ENCODE data around the gene PPP2R5B.

PPP2R5B gene

DNA sequence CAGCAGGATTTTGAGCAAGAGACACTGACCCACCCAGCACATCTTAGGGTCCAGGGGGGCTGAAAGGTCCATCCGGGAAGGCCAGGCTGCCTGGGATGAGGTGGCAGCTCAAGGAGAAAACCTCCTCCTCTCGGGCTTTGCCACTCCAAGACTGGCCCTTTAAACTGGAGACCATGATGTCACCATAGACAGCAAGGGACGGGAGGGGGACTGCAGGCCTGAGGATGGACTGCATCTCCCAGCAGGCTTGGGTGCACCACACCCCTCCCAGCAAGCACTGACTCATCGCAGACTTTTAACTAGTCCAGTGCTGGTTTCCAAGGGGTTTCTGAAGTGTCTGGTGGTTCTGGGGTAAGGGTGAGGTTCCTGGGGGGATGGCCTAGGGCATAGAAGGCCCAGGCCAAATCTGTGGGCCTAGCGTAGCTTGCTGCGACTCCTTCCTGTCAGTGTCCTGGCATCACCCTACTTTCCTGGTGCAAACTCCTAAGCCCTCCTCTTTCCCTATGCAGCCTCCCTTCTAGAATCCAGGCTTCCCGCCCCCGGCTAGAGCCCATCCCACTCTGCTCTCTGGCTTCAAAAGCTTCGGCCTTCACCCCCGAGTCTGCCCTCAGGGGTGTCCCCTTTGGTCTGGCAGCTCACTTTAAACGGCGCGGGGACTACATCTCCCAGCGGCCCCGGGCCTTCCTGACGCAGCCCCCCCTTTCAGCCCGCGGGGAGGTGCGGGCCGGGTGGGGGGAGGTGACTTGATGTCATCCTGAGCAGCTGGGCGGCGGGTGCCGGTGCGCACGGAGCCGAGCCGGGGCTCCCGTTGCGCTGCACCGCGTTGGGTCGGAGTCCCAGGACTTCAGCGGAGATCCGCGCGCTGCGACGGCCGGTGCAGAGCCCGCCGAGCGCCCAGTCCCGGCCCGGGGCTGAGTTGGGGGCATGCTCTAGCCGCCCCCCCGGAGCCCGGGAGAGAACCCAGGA lies at the start of gene PPP2R5B:
PPP2R5B (plus strand) TSS at position 746 of the 966 bp plus-strand sequence. CDS start 1,046 bp downstream, outside the sequence.
- peak; percentile 93 for DNase-seq (ENCODE audit: low spot score)

DNA sequence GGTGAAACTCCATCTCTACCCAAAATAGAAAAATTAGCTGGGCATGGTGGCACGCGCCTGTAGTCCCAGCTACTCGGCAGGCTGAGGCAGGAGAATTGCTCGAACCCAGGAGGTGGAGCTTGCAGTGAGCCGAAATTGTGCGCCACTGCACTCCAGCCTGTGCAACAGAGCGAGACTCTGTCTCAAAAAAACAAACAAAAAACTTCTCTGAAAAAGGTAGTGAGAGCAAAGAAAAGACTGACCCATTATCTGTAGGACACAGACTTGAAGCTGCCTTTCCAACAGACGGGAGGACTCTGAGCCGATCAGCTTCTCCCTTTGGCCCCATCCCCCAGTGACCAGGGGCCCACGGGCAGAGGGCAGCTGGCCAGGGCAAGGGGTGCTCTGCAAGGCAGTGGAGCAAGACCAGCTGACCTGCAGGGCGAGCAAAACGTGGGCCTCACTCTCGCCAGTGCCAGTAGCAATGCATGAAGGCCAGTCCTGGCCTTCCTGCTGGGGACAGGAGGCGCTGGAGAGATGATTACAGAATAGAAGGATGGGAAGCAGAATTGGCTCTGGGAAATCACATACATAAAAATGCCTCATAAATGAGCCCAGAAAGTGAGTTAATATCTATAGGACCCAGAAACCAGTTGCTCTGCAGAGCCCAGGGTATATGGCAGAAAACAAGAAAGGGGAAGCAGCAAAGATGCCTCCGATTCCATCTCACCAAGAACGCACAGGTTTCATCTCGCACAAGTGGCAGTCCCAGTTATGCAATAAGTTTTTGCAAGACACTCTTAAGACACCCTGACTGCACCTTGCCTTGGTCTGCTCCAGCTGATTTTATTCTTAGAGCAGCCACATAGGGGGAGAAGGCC lies 48.9 kb upstream of the PPP2R5B start:
- DNase-seq (ENCODE audit: low spot score), result no peak

DNA sequence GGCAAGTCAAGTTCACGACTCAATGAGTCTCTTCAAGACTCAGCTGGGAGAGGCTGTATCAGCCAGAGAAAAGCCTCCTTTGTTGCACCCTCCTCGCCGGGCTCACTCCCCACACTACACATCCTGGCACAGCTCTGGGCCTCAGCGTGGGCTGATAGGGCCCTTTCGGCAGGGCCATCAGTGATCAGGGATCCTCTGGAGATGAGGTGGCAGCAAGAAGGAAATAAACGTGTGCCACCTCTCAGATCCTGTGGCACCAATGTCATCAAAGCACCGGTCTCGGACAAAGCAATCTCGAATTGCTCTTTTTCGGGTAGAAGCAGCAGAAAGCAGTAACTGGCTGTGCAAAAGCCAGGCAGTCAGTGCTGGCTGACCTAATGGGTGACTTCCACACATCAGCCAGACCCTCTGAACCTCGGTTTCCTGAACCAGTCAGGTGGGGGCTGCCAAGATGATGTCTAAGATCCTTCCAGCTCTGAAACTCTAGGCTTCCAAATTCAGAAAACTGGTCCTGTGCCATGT lies 48.2 kb upstream of the PPP2R5B start:
- DNase-seq (ENCODE audit: low spot score), result no peak

DNA sequence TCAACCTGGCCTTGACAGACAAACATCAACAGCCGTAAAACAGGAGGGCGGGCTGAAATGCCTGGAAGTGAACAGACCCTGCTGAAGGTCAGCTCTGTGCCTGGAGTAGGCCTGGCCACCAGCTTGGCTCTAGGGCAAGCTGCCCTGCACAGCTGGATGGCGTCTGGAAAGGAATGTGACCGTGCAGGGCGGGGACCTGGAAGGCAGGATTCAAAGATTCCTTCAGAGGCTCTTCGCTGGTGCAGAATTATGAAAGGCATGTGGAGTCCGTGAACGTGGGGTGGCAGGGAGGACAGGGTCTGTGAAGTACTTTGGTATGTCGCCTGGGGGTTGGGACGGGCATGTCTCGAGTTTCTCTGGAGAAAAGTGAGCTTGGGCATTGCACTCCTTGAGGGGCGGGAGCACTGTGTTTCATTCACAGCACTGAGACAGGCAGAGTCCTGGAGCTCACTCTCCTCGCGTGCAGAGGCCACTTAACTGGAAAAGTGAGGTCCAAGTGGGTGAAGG lies 47.6 kb upstream of the PPP2R5B start:
- no peak for DNase-seq (ENCODE audit: low spot score)

DNA sequence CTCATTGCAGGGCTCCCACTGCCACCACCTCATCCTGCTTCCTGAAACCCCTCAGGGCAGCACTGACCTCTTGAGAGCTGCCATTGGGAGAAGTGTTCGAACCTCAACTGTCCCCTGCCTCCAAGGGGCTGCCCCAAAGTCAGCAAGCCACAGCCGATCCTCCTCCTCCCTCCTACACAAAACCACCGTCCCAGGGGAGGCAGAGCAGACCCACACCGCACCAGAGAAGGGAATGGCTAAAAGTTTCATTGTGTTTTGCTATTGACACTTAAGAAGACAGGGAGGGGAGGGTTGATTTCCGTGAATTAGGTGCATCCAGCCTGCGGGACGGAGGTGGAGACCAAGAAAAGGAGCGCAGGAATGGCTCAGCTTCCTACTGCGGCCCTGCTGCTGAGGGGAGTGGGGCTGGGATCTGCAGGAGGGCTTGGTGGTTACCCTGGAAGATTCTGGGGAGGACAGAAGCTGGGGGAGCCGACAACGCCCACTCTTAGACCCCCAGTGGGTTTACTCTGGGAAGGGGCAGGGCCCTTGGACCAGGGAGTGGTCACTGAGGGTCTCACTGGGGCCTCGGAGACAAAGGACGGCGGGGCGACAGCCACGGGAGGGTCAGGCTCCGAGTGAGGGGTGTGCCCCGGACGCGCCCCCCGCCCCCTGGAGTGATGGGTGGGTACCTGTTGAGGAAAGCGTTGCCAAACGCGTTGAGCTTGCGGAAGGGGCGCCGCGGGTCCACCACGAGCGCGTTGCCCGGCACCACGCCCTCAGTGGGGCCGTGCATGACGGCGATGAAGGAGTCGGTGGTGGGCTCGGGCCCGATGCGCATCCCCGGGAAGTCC lies 46.9 kb upstream of the PPP2R5B start:
- no peak for DNase-seq (ENCODE audit: low spot score)

DNA sequence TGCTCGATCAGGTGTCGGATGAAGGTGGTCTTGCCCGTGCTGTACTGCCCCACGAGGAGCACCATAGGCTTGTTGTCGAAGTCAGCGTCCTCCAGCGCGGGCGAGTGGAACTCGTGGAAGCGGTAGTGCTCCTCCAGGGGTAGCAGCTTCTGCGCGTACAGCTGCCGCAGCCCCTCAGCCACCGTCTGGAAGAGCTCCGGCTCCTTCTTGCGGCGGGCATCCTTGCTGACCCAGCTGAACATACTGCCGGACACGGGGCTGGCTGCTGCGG lies 46.3 kb upstream of the PPP2R5B start:
- DNase-seq (ENCODE audit: low spot score), result peak; percentile 53

DNA sequence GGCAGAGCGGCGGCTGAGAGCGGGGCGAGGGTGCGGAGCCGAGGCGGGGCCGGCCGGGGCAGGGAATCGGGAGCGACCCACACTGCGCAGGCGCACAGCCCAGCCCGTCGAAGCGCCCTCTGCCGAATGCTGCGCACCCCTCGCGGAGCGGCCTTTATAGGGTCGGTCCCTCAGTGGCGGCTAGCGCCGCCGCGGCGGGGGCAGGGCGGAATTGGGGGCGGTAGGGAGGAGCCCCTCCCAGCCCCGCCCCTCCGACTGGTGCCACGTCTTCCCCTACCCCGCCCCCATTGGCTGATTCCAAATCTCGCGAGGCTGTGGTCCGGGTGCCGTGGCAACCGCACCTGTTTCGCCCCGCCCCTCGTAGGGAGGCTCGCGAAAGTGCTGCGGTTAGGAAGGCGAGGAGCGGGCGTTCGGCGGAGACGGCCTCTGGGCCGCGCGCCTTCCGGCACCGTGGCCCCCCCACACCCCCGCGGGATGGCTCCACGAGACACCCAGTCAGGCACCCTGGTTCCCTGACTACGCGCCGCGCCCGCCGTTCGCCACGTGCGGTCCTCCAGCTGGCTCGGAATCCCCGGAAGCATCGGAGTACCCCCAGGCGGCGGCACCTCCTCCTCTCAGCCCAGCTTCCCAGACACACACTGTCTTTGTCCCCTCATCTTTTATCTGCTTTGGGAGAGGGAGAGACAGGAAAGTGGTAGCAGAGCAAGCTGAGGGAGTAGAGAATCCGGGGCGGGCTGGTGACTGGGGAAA lies 45.8 kb upstream of the PPP2R5B start, which contains the start of gene EHD1:
EHD1 (minus strand) TSS at position 128 of the 750 bp plus-strand sequence. CDS start 157 bp downstream, outside the sequence.
- DNase-seq (ENCODE audit: low spot score), result peak; percentile 99

DNA sequence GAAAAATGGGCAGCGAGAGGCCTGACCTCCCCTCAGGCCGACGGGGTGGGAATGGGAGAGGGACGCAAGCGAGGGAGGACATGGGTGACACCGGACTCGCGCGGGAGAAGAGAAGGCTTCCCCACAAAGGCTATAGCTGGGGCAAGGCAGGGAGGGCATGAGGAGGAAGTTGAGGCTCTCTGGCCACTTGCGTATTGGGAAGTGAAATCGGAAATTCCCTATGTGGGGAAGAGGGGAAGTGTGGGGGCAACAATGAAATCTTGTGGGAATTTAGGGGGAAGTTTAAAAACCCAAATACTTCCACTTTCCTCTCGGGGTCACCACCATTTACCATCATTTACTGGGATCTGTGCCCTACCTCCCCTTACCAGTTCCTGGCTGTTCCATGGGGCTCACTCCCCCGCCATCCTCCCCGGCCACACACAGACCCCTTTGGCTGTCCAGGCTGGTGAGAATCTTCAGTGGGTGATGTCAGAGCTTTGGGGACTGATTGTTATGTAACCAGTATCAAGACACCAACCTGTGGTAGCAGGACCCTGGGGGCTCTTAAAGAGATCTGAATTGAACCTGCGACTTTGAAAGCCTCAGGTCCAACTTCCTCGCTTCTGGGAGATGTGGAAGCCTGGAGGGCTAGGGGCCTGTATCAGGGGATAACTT lies 45.1 kb upstream of the PPP2R5B start:
- no peak for DNase-seq (ENCODE audit: low spot score)

DNA sequence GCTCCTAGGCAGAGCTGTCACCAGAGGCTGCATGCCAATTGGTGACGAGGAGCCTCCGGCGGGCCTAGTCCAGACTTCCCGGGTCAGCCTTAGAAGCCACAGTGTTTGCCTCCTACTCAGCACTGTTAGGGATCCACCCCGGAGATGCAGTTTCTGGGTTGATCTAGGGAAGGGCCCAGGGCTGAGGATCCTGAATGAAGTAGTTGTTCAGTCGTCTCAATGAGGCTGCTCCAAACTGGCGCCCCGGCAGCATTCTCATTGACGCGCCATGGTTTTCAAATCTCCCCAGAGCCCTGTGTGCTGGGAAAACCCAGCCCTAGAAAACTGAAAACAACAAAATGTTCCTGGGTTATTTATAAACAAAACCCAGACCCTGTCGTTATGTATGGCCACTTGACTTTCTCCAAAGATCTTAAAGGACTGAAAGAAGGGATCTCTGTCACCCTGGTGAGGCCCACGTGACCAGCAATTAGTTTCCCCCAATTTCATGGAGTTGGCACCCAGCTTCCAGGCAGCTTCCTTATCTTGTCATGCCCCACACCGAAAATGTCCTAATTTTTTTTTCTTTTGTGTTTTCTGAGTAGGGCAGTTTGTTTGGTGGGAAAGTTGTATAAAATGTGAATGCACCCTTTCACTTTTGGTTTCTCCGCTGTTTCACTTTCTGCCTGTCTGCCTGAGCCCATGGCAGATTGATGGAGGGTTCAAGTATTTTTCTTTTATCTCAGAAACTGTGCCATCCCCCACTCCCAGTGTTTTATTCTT lies 44.1 kb upstream of the PPP2R5B start:
- DNase-seq (ENCODE audit: low spot score), result peak; percentile 53

DNA sequence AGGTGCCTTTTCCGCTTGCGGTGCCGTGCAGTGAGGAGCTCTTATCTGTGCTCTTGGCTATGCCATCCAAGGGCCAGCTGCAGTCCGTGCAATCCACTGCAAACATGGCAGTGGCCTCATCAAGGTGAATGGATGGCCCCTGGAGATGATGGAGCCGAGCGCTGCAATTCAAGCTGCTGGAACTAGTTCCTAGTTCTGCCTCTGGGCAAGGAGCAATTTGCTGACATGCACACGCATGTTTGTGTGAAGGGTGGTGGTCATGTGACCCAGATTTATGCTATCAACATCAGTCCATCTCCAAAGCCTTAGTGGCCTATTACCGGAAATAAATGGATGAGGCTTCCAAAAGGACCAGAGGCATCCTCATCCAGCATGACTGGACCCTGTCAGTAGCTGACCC lies 43.0 kb upstream of the PPP2R5B start:
- no peak for DNase-seq (ENCODE audit: low spot score)

DNA sequence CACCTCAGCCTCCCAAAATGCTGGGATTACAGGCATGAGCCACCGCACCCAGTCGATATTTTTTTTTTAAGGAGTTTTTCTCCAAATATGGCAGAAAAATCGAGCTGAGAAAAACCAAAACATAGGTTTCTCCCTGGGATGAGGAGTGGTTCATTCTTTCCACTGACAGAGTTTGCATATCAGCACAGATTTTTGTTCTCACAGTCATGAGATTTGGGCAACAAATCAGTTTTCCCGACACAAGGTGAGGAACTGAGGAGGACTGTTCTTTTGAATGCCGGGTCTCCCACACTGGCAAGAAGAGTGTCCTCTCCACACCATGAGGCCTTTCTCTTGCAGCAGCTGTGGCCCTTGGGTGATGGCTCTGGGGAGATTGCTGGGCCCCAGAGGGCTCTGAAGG lies 42.2 kb upstream of the PPP2R5B start:
- no peak for DNase-seq (ENCODE audit: low spot score)

DNA sequence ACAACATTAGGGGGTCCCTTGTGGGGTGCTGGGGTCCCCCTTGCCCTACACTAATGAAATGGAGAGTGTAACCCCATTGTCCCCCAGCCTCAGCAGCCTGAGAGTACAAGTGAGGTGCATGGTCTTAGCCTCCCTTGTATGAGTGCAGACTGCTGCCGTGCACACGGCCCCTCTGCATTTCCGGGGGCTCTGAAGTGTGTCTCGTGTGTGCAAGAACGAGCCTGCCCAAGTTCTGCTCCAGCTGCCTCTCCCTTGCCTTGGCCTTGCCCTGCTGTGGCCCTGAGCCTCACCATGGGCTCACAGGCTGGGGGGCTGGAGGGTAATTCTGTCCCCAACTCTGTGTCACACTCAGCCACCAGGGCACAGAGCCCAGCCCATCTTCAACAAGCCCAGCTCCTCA lies 40.9 kb upstream of the PPP2R5B start:
- DNase-seq (ENCODE audit: low spot score), result no peak

DNA sequence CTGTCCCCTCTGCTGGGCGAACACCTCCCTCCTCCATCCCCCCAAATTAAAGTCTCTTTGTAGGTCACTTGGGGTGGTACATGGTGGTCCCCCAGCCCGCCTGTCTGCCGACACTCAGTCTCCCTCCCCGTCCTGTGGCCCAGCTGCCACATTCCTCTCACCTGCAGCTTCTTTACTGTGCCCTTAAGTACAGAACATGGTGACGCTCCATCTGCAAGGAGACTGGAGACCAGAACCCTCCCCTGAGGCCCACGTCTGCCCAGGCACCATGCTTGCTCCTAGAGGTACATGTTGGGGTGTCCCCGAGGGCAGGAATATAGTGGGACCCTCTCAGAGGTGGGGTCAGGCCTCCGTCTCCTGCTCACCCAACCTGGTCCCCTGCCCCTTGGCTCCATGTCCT lies 40.5 kb upstream of the PPP2R5B start:
- DNase-seq (ENCODE audit: low spot score), result no peak

DNA sequence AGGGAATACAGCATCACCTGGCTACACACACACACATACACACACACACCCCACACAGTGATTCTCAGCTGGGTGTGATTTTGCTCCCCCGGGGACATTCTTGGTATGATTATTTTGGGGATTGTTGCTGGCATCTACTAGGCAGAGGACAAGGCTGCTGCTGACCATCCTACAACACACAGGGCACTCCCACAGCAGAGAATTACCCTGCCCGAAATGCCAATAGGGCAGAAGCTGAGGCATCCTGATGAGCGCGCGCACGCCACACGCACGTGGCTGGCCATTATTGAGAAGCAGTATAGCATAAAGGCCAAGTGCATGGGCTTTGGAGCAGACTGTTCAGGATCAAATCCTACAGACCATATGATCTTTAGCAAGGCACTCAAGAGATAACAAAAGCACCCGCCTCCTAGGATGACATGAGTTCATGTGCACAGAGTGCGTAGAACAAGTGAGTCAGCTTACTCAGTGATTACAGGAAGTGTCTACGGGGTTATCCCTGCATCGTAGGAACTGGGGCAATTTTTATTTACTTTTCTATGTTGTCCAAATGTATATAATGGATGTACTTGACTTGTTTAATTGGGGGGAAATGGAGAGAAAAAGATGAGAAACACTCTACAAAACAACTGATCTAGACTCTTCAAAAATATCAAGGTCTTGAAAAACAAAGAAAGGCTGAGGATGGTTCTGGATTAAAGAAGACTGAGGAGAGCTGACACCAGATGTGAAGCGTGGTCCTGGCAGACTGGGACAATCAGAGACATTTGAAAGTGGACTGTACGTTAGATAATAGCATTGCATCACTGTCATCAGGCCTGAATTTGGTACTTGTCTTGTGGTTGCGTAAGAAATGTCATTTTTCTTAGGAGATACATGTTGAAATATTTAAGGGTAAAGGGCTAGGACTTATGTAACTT lies 38.9 kb upstream of the PPP2R5B start:
- peak; percentile 69 for DNase-seq (ENCODE audit: low spot score)

DNA sequence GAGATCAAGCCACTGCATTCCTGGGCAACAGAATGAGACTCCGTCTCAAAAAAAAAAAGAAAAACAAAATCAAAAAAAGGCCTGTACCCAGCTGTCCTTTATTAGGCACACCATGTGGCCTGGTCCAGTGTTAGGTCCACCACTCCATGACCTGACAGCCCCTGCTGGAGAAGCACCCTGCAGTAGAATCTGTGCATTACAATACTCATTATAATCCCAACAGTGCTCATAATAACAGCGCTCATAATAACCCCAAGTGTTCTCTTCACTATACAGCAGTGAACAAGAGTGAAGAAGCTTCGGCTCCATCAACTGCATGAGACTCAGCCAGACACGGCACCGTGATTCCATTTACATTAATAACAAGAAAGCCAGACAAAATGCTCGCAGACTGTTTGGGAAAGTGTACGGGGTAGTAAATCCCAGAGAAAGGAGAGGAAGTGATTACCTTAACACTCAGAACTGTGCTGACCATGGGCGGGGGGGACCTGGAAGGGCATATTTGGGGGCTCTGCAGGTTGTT lies 37.2 kb upstream of the PPP2R5B start:
- no peak for DNase-seq (ENCODE audit: low spot score)

DNA sequence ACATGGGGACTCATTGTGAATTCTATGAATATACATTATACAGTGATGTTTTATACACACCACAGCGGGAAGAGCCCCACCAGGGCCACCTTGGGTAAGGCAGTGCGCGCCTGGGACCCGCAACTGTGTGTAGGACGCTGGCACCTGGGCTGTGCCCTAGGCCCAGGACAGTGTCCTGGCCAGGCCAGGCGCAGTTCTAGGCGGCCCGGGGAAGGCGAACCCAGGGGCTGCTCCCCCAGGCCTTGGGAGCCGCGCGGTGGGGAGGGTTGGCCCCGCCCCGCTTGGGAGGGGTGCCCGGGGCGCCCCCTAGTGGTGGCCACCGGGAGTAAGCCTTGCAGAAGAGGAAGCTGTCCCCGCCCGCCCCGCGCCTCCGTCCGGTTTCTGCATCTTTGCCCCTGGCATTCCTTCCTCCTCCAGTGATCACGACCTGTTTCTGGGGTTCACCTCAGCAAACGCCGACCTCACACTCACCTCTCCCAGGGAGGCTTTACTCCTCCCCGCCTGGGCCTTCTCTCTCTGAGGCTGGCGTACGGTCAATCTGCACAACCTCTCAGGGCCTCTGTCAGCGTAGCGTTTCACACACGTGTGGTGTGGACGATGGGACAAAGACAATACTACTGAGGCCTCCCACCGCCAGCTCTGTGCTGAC lies 36.6 kb upstream of the PPP2R5B start:
- DNase-seq (ENCODE audit: low spot score), result peak; percentile 84

DNA sequence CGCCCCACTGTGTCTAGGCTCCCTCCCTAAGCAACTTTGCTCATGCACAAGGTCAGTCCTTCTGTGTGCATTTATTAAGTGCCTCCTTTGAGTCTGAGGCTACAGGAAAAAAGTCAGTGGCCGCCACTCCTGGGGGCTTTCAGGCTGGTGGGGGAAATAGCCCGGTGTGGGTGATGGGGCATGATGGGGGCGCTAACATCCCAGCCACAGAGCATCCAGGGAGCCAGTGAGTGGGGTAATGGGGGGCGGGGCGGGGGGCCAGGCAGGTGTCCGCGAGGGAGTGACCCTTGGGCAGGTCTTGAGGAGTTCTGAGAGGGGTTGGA lies 36.1 kb upstream of the PPP2R5B start:
- DNase-seq (ENCODE audit: low spot score), result no peak

All from CD4-positive, alpha-beta T cell treated with Interleukin-2 at 100 ng/mL for 4 hours (primary cell).